GM12892 (cell line): Measurements from ENCODE around the gene SDK2.

Experiments
- DNase-seq: peaks from one replicate; pipeline ENCODE4 v3.0.0; 2011; ENCODE audit not compliant: insufficient read length
- FAIRE-seq: peaks from 2 replicates; lab custom pipeline; 2011; peaks lifted over from hg19 to GRCh38; lab: Jason Lieb, UNC
- POLR2A ChIP-seq: IDR thresholded peaks from 2 replicates; pipeline ENCODE4 v1.6.1; 2011; ENCODE audit warnings: low read depth, low read length, control low read depth
- POLR2AphosphoS5 ChIP-seq: IDR thresholded peaks from 2 replicates; pipeline ENCODE4 v1.6.1; 2011; ENCODE audit warnings: low read depth, low read length, control low read depth
- TAF1 ChIP-seq: IDR thresholded peaks from 2 replicates; pipeline ENCODE4 v1.6.1; 2011; ENCODE audit warnings: low read depth, mild to moderate bottlenecking, control low read depth, low read length, borderline replicate concordance

The SDK2 gene

GRCh38 chr17:73536700-73537605, 107.3 kb downstream of the SDK2 start:
- no peak for TF ChIP-seq POLR2AphosphoS5
- TF ChIP-seq TAF1 = no peak
- TF ChIP-seq POLR2A = no peak
- DNase-seq (no peak), FAIRE-seq (no peak)

DNA sequence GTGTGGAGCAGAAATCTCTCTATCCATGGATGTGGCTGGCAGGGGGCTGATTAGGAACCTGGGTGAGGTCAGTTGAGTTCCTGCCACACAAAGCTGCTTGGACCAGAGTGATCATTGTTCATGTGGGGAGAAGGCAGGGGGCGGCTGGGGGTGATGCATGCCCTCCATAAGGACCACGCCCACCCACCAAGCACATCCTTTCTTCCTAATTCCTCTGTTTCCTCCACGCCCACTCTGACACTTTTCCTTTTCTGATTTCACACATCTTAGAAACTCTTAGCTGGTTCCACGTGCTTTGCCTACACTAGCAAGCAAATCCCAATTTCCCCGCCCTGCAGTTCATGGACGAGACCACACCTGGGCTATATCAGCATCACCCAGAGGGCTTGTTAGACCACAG, 108.5 kb downstream of the SDK2 start:
- no peak for DNase-seq
- TF ChIP-seq POLR2AphosphoS5 (no peak), POLR2A (no peak), TAF1 (no peak)
- FAIRE-seq = no peak

- DNase-seq (no peak), FAIRE-seq (no peak)
- no peak for TF ChIP-seq POLR2AphosphoS5
- no peak for TF ChIP-seq TAF1
- no peak for TF ChIP-seq POLR2A
Measured at GRCh38 chr17:73534209-73534909, 109.9 kb downstream of the SDK2 start.

GRCh38 chr17:73533781-73534180, 110.5 kb downstream of the SDK2 start:
- TF ChIP-seq TAF1 (no peak), POLR2AphosphoS5 (no peak), POLR2A (no peak)
- FAIRE-seq (no peak), DNase-seq (no peak)

- no peak for TF ChIP-seq POLR2AphosphoS5
- no peak for TF ChIP-seq POLR2A
- no peak for TF ChIP-seq TAF1
- FAIRE-seq (no peak), DNase-seq (no peak)
Measured at GRCh38 chr17:73533127-73533526, 111.1 kb downstream of the SDK2 start.

- DNase-seq (no peak), FAIRE-seq (no peak)
- TF ChIP-seq POLR2A = no peak
- no peak for TF ChIP-seq POLR2AphosphoS5
- TF ChIP-seq TAF1 = no peak
Measured at GRCh38 chr17:73532421-73532901, 111.8 kb downstream of the SDK2 start.

- FAIRE-seq = no peak
- DNase-seq = no peak
- TF ChIP-seq TAF1 (no peak), POLR2A (no peak), POLR2AphosphoS5 (no peak)
Measured at GRCh38 chr17:73531158-73531557, 113.1 kb downstream of the SDK2 start.

- DNase-seq (no peak), FAIRE-seq (no peak)
- no peak for TF ChIP-seq POLR2AphosphoS5
- no peak for TF ChIP-seq POLR2A
- TF ChIP-seq TAF1 = no peak
Measured at GRCh38 chr17:73528679-73529078, 115.6 kb downstream of the SDK2 start.

- FAIRE-seq (no peak), DNase-seq (no peak)
- TF ChIP-seq TAF1 (no peak), POLR2AphosphoS5 (no peak), POLR2A (no peak)
Measured at GRCh38 chr17:73526952-73527351, 117.3 kb downstream of the SDK2 start.

- no peak for FAIRE-seq
- TF ChIP-seq POLR2AphosphoS5 (no peak), POLR2A (no peak), TAF1 (no peak)
- DNase-seq = no peak
Measured at GRCh38 chr17:73524941-73525679, 119.1 kb downstream of the SDK2 start.

DNA sequence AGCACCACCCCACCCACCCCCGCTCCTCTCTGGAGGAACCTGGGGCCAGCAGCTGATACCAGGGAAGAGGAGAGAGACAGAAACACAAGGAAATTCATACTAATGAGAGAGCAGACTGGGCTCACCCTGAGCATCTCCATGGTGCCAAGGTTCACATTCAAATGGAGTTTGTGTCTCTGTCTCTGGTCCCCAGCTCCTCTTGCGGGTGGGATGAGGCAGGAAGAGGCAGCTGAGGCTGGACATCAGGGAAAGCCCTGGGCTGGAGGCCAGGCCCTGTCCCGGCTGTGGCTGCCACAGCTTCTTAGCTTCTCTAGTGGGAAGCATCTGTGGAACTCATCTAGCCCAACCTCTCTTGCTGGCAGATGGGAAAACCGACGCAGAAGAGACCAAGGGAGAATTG, 121.5 kb downstream of the SDK2 start:
- TF ChIP-seq POLR2A (no peak), POLR2AphosphoS5 (no peak), TAF1 (no peak)
- FAIRE-seq (no peak), DNase-seq (no peak)
